ENCODE measurements around the gene LSAMP. TPM values are rescaled to one million over a fixed set of nuclear protein-coding genes. Genes with fewer than 3 reads are reported as not detected.
"Not testable (repeated sequence)": the region's sequence is repeated elsewhere in the genome, so short reads cannot be mapped to it uniquely, and the experiment has no call there.

The LSAMP gene
- total RNA-seq, 1 experiment from 2014 or later: not detected

DNA sequence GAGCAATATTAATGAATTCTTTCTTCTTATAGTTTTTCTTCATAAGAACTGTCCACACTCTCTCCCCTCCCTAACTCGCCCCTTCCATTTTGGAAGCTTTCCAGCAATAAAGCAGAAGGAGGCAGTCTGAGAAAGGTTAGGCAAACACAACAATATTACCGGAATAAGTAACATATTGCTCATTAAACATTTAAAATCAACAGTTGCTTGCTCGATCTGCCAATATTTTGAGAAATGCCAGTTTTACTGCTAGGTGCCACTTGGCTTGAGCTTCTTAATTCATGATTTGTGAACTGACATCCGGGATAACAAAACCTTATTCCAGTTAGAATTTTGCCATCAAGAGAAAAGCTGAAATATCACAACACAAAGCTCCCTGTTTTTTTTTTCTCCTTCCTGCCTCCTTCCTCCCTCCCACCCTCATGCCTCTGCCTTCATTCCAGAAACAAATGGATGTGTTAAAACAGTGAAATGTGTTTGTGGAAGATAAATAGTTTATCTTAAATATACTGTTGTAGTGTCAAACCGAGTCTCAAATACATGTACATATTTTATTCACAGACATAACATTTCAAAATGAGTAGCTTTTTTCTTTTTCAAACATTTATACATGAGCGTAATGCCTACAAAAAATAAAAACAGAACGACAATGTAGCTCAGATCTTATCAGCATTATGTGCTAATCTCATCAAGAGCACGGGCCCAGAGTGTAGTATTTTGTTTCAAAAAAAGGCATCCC is 568.2 kb downstream of the LSAMP start:
- in situ Hi-C loops (cut with HindIII; ENCODE audit: low pct_unique_long_range_greater_than_20kb, low sequenced_read_pairs): no loop called here
- DNase-seq (ENCODE audit: low read depth): no peak

DNA sequence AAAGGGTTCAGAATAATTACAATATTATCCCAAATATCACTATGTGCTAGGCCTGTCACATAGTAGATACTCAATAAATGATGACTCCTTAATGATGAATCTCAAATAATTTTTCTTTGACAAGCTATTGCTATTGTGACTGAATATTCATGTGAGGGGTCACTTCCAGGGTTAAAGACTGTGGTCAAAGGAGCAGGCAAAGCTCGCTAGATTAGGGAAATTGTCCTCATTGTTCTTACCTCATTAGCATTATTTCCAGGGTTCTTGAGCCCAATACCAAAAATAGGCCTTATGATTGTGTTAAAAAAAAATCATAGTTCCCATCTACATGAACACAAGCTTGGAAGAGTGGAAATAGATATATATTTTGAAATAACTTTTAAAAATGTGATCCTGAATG is 569.8 kb downstream of the LSAMP start:
- in situ Hi-C loops (cut with HindIII; ENCODE audit: low pct_unique_long_range_greater_than_20kb, low sequenced_read_pairs): no loop called here
- DNase-seq (ENCODE audit: low read depth): no peak

DNA sequence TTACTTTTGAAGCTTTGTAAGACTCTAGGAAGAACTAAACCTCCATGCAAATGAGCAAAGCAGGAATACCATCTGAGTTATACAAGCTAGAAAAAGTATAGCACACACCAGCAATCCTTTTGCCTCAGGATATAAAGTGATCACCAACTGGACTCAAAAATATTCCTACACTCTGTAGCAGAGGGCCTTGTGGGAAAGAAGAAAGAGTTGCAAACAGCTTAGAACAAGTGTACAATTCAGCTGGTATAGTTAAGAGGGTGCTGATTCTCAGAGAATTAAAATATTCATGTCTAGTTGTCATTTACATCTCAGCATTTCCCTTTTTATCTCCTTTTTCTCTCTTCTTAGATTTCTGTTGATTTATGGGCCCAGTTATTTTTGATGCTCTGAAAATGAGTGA is 573.6 kb downstream of the LSAMP start:
- in situ Hi-C loops (cut with HindIII; ENCODE audit: low pct_unique_long_range_greater_than_20kb, low sequenced_read_pairs): no loop called here
- DNase-seq (ENCODE audit: low read depth): no peak

DNA sequence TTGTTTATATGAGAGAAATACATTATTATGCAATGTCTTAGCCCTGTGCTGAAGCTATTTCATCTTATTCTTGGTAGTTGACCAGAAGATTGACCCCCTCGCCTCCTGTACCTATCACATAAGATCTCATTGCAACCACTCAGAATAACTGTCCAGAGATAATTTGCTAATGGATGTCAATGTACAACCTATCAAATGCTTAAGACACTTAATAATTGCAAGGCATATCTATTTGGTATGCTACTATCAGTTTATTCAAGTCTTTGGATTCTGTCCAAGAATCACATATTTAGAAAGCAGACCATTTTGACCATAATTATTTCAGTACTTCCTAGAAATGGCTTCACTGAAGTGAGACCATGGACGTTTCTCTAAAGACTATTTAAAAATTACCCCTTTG is 580.4 kb downstream of the LSAMP start:
- in situ Hi-C loops (cut with HindIII; ENCODE audit: low pct_unique_long_range_greater_than_20kb, low sequenced_read_pairs): no loop called here
- DNase-seq (ENCODE audit: low read depth): no peak

DNA sequence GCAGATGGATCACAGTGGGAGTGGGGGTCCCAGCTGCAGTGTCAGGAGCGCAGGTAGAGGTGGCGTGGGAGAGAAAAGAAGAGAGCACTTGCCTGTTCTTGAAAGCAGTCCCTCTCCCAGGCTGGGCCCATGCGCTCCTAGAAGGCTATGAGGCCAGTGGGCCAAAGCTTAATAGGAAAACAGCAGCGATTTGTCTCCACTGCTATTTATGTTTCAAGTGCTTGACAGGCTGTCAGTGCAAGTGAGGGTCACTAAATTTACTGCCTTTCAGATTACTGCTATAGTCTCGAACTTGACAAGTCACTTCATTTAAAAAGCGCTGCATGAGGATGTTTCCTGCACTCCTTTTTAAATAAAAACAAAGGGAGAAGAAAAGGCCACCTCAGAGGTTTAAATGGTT is 582.4 kb downstream of the LSAMP start:
- in situ Hi-C loops (cut with HindIII; ENCODE audit: low pct_unique_long_range_greater_than_20kb, low sequenced_read_pairs): no loop called here
- DNase-seq (ENCODE audit: low read depth): no peak

DNA sequence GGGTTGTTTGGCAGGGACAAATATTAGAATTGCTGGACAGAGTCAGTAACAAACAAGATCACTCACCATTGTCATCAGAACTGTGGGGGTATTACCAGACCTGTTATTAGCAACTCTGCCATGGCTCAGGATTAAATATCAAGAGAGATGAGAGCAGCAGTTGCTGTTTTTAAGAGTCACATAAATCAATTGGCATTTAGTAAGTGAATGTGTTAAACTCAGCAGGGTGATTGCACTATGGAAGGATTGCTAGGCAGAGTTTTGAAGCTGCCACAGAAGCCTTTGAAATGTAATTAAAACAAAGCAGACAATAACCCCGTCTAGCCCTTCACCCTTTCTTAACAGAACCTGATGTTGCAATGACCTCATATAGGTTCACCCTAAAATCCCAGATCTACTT is 583.2 kb downstream of the LSAMP start:
- no peak for DNase-seq (ENCODE audit: low read depth)
- in situ Hi-C loops (cut with HindIII; ENCODE audit: low pct_unique_long_range_greater_than_20kb, low sequenced_read_pairs): no loop called here

DNA sequence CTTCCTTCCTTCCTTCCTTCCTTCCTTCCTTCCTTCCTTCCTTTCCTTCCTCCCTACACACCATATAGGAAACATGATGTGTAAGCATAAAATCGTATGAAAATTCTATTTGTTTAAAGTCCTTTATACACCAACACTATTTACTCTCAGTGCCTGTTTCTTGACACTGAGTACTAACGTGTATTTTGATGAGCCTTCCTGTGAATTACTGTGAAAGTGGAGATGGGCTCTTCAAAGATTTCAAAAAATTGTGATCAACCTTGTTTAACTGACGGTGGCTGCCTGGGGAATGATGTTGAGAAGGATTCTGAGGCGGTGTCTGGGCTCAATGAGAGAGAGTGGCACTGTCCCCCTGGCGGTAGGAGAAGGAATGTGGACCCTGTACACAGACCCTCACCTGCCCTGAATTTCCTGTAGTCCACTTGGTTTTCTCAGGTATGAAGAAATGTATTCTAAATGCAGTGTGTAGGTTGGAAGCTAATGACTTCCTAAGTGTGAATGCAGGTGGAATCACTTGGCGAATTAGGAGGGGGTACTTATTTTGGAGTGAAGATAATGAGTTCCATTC is 584.0 kb downstream of the LSAMP start:
- DNase-seq (ENCODE audit: low read depth): no peak

DNA sequence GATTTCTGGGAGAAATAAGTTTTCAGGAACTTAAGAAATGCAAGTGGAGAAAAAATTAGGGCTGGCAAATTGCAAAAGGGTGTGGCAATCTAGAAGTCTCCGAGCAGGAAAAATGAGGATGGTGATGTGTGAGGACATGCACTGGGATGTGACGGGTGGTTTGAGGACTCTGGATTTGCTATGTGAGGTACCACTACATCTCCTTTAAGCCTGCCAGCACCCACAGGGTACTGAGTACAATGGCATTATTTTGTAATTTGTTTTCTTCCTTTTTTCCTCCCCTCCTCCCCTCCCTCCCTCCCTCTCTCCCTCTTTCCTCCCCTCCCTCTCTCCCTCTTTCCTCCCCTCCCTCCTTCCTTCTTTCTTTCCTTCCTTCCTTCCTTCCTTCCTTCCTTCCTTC is 584.5 kb downstream of the LSAMP start:
- in situ Hi-C loops (cut with HindIII; ENCODE audit: low pct_unique_long_range_greater_than_20kb, low sequenced_read_pairs): no loop called here
- no peak for DNase-seq (ENCODE audit: low read depth)

More for the DNA sequence above, 584.0 kb downstream of the LSAMP start:
- in situ Hi-C loops (cut with HindIII; ENCODE audit: low pct_unique_long_range_greater_than_20kb, low sequenced_read_pairs): no loop called here

DNA sequence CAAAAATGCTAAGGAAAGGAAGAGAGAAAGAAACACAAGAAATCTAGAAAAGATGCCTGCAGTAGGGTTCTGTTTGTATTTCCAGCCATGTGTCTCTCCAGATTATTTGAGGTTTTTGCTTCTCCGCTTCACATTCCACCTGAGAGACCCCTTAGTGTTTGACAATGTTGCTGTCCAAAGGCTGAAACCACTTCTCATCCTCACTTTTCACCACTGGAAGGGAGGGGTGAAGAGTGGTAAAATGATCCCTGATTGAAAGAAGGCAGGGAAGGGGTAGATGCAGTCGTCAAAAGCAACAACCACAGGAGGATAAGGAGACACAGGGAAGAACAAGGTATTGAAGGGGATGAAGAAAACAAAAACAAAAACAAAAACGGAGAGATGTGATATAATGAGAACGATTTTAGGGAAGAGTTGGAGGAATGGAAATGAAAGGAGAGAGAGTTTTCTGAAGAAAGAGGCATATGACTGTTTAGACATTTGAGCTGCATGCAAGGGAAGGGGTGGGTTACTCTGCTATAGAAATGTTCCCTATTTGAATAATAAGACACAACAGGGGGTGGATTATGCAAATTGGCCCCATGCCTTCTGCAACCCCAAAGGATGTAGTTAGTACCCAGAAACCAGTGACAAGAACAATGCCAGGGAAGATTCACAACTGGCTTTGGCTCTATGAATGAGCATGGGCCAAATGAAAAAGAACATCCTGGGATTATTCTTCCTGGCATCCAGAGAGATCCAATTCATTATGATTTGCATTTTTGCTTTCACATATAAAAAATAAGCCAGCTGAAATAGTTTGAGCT is 586.1 kb downstream of the LSAMP start:
- DNase-seq (ENCODE audit: low read depth): no peak
- in situ Hi-C loops (cut with HindIII; ENCODE audit: low pct_unique_long_range_greater_than_20kb, low sequenced_read_pairs): no loop called here

DNA sequence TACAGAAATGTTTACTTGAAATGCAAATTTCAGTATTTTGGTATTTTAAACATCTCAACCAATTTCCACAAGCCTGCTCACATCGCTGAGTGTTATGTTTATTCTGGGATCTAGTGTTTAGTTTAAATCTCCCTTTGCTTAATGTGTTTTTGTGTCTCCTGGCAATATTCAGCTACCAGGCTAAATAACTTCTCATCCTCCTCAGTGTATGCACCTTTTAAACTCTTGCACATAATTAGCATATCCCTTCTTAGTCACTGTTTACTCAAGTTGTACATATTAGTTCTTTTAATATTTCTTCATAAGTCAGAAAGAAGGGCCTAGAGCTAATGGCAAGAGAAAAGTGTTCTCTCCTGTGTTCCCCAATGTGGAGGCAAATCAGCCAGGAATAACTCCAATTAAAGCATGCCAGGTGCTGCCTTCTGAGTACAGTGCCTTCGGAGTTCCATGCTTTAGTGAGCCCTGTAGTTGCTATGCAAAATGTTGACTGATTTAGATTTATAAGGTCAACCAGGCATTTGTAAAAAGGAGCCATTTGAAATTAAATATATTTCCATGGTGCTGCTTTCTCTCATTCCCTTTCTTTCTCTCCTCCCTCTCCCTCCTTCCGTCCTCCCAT is 587.7 kb downstream of the LSAMP start:
- in situ Hi-C loops (cut with HindIII; ENCODE audit: low pct_unique_long_range_greater_than_20kb, low sequenced_read_pairs): no loop called here
- DNase-seq (ENCODE audit: low read depth): no peak

DNA sequence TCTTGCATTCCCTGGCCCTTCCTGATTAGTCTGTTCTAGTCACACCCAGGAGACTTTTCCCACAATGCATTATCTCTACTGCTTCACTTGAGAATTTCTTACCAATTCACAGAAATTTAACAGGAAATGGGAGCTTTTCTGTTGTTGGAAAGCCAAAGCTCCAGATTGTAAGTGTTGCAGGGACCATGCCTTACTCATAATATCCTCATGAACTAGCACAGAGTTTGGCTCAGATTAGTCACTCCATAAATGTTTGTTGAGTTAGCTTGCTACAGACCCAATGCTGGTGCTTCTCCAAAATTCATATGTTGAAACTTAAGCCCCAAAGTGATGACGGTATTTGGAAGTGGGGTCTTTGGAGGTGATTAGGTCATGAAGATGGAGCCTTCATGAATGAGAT is 589.4 kb downstream of the LSAMP start:
- in situ Hi-C loops (cut with HindIII; ENCODE audit: low pct_unique_long_range_greater_than_20kb, low sequenced_read_pairs): no loop called here
- DNase-seq (ENCODE audit: low read depth): no peak

DNA sequence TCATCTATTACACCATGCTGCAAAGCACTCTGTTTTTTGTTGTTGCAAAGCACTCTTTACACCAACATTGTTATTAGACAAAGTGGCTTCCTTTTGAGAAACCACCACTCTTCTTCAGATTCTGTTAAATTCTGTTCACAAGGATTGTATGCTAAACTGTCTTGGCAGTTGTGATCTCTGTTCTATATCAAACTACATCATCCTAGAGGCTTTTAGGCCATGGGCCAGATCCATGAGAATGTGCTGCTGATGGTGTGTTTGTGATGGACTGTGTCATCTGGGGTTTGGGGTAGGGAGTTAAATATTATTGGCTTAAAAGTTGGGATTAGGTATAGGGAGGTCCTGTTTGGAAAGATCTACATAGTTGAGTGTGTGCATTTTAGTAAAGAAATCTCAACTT is 592.2 kb downstream of the LSAMP start:
- DNase-seq (ENCODE audit: low read depth): no peak
- in situ Hi-C loops (cut with HindIII; ENCODE audit: low pct_unique_long_range_greater_than_20kb, low sequenced_read_pairs): no loop called here

DNA sequence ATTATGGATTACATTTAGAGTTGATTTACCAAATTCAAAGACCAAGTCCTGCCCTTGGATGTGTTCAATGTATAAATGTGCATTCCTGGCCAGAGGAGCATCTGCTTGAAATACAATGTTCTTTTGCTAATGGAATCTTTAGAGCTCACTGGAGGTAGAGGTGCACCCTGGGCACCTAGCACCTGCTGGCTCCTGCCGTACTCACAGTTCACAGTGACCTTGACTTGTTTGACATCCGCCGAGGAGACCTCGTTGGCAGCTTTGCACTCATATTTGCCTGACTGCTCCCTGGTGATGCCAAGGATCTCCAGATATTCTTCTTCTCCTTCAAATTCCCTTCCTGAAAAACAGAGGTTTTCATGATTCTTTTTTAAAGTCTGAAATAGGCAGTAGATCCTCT is 593.0 kb downstream of the LSAMP start:
- in situ Hi-C loops (cut with HindIII; ENCODE audit: low pct_unique_long_range_greater_than_20kb, low sequenced_read_pairs): no loop called here
- no peak for DNase-seq (ENCODE audit: low read depth)

DNA sequence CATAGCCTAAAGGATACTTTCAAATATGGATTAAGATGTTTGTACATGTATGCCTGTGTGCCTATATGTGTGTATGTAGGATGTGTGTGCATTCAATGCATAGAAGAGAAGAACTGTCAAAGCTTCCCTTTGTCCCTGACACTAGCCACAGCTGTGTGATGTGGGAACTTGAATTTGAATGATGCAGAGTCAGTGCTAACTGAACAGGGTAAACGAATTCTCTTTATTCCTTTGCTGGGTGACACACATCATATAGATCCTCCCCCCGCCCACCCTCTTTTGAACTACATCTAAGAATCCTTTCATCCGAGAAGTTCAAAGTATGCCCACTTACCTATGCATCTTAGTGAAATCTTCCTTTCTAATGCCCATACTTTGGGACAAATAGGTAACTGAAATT is 593.7 kb downstream of the LSAMP start:
- DNase-seq (ENCODE audit: low read depth): no peak
- in situ Hi-C loops (cut with HindIII; ENCODE audit: low pct_unique_long_range_greater_than_20kb, low sequenced_read_pairs): no loop called here

DNA sequence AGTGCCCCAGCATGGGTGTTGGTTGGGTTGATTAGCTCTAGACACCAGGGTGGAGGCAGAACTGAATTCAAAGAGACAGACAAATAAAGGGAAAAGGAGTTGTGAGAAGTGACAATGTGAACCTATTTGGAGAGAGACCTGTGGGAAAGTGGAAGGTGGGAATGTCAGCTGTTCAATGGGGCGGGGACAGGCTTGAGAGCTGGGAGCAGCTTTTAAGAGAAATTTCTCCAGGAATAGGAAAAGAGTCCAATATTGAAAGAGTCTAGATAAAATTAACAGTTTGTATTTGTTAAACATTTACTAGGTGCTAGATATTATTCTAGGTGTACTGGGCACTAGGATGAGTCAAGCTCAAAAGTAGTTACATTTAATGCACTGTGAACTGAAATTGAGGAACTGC is 596.6 kb downstream of the LSAMP start:
- no peak for DNase-seq (ENCODE audit: low read depth)
- in situ Hi-C loops (cut with HindIII; ENCODE audit: low pct_unique_long_range_greater_than_20kb, low sequenced_read_pairs): no loop called here

DNA sequence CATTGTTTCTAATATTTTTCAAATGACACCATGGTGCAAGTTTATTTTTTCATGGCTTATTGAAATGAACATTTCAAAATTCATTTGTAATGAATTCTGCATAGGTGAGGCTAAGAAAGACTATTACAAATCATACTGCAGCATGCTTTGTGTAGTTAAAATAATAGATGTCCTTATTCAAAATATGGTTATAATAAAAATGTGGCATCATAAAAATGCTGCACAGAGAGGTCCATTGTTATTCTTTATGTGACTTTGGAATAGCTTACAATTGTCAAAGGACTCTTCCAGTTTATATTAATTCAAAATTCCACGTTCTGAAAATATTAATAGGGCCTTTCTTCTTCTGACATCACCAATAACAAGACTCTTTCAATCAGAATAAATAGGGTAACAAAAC is 599.3 kb downstream of the LSAMP start:
- in situ Hi-C loops (cut with HindIII; ENCODE audit: low pct_unique_long_range_greater_than_20kb, low sequenced_read_pairs): no loop called here
- no peak for DNase-seq (ENCODE audit: low read depth)

DNA sequence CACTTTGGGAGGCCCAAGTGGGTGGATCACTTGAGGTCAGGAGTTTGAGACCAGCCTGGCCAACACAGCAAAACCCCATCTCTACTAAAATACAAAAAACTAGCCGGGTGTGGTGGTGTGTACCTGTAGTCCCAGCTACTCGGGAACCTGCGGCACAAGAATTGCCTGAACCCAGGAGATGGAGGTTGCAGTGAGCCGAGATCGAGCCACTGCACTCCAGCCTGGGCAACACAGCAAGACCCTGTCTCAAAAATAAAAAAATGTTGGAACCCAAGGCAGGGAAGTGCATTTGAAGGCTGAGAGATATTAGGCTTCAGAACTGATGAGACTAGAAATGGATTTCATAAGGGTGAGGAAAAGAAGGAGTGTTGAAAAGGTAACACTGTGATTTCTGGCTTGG is 600.6 kb downstream of the LSAMP start:
- in situ Hi-C loops (cut with HindIII; ENCODE audit: low pct_unique_long_range_greater_than_20kb, low sequenced_read_pairs); DNase-seq (ENCODE audit: low read depth): not testable (repeated sequence)

DNA sequence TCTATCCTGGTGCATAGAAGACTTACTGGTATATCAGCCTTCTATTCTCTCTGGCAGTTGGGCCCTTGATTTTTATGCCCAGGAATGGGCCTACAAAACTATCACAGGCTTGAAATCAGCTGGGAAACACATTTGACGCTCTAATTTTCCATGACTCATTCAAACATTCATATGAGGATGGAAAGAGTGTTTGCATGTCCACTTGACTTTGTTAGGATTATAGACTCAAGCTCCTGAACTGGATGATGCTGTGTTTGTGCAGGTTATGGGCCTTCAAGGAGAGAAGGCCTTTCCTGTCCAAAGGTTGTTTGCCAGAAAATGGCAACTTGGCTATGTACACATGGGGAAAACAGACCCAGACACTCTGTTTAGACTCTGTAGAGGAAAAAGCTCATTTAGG is 602.1 kb downstream of the LSAMP start:
- in situ Hi-C loops (cut with HindIII; ENCODE audit: low pct_unique_long_range_greater_than_20kb, low sequenced_read_pairs): no loop called here

DNA sequence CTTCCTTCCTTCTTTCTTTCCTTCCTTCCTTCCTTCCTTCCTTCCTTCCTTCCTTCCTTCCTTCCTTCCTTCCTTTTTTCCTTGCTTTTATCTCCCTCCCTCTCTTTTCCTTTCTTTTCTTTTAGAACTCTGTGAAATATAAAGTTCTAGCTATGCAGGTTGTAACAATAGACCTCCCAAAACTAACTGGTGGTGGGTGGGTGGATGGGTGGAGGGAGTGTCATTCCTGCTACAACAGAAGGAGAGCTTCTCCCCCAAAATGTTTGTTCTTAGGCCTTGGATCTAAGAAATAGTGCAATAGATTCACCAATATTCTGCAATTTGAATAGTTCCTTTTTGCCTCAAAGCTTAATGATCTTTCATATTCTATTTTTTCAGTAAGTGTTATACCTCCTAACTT is 606.0 kb downstream of the LSAMP start:
- DNase-seq (ENCODE audit: low read depth): no peak
- in situ Hi-C loops (cut with HindIII; ENCODE audit: low pct_unique_long_range_greater_than_20kb, low sequenced_read_pairs): no loop called here

More for the DNA sequence above, 602.1 kb downstream of the LSAMP start:
- DNase-seq (ENCODE audit: low read depth): no peak
